OCI-LY7 (cell line): ENCODE measurements around the gene LY9.

Experiments used
- EZH2phosphoT487 ChIP-seq: fragments of 200-600 bp; sonication (generic); IDR thresholded peaks from 2 replicates; pipeline ENCODE4 v1.6.1; 2018; ENCODE audit warnings: low read depth, borderline replicate concordance, mild to moderate bottlenecking, mixed run types, antibody characterized with exemption, low read length, moderate library complexity, mixed read lengths
- TF ChIP-seq, protein P1 (sequence below): fragments of 200-600 bp; sonication (generic); conservative IDR thresholded peaks from 2 replicates; pipeline ENCODE4 v1.5.1; 2014; ENCODE audit warnings: mild to moderate bottlenecking, antibody characterized with exemption, low read length, moderate library complexity, mixed read lengths

DNA sequence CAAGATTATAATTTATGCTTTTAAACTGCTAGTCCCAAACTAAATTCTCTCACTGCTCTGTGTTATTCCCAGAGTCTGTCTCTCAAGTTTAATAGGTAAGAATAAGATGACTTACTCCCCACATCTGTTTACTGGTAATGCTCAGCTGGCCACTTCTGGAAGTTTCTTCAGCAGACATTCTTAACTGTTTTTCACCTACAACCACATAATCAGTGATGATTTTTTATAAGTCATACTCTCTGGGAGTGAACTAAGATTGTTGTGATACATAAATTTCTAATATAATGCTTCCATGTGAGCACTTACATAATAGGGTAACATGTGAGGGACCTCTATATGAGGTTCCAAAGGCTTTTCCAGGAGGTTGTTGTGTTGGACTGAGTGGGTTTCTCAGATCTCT lies 48.3 kb upstream of the LY9 start:
- TF ChIP-seq, protein P1, sequence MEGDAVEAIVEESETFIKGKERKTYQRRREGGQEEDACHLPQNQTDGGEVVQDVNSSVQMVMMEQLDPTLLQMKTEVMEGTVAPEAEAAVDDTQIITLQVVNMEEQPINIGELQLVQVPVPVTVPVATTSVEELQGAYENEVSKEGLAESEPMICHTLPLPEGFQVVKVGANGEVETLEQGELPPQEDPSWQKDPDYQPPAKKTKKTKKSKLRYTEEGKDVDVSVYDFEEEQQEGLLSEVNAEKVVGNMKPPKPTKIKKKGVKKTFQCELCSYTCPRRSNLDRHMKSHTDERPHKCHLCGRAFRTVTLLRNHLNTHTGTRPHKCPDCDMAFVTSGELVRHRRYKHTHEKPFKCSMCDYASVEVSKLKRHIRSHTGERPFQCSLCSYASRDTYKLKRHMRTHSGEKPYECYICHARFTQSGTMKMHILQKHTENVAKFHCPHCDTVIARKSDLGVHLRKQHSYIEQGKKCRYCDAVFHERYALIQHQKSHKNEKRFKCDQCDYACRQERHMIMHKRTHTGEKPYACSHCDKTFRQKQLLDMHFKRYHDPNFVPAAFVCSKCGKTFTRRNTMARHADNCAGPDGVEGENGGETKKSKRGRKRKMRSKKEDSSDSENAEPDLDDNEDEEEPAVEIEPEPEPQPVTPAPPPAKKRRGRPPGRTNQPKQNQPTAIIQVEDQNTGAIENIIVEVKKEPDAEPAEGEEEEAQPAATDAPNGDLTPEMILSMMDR = no peak
- no peak for TF ChIP-seq EZH2phosphoT487
